Measurements from ENCODE around the gene RAPGEF6. TPM values are rescaled to one million over a fixed set of nuclear protein-coding genes. Genes with fewer than 3 reads are reported as not detected.
"Not testable (repeated sequence)": the region's sequence is repeated elsewhere in the genome, so short reads cannot be mapped to it uniquely, and the experiment has no call there.

The RAPGEF6 gene
- total and polyA plus RNA-seq, 5 experiments from 2014 or later, result 30.7 to 131 (median 39.9) TPM

GRCh38 chr5:131635684-131636572 is 899 bp upstream of the RAPGEF6 start:
- POLR2A ChIA-PET, result interaction anchor here (0.7 to 1.4 kb wide), 14 partner anchors 9 to 1416 kb away, joined by 3 to 8 read pairs (median 4); partner anchors contain the start of genes FNIP1 and HSPA4
- Mint-ChIP-seq H3K4me3 (peak overlapping the region in 9 of 10 donors; percentile 93 to 99 (median 94)), H3K9me3 (no peaks in the 10 kb centered on the region), H3K27me3 (peaks cover 0 to 2% (median 0%) of the 10 kb centered on the region in 5 donors), H3K36me3 (peaks cover 0 to 6% (median 3%) of the 10 kb centered on the region in 3 donors), H3K4me1 (peaks cover 20 to 53% (median 36%) of the 10 kb centered on the region in 4 donors), H3K27ac (peak overlapping the region; percentile 97 to 100 (median 99))
- ATAC-seq (peak; percentile 2 to 12), DNase-seq (no peak)

- ATAC-seq, result peak; percentile 39 to 47
- POLR2A ChIA-PET, result no interaction called here
Observed at GRCh38 chr5:131634666-131634995, 398 bp downstream of the RAPGEF6 start.

GRCh38 chr5:131634238-131634637 is 791 bp downstream of the RAPGEF6 start:
- H3K27me3 Mint-ChIP-seq, result peaks cover 0 to 2% (median 0%) of the 10 kb centered on the region in 5 donors
- POLR2A ChIA-PET, result no interaction called here
- ATAC-seq (no peak), DNase-seq (no peak)
- H3K4me3 Mint-ChIP-seq, result peak overlapping the region in 9 of 10 donors; percentile 93 to 99 (median 94)
- peaks cover 0 to 6% (median 3%) of the 10 kb centered on the region in 3 donors for H3K36me3 Mint-ChIP-seq
- peak overlapping the region; percentile 97 to 100 (median 99) for H3K27ac Mint-ChIP-seq
- peaks cover 9 to 37% (median 20%) of the 10 kb centered on the region in 4 donors for H3K4me1 Mint-ChIP-seq
- H3K9me3 Mint-ChIP-seq, result no peaks in the 10 kb centered on the region

More at GRCh38 chr5:131634666-131634995, 398 bp downstream of the RAPGEF6 start:
- peak overlapping the region; percentile 97 to 100 (median 99) for H3K27ac Mint-ChIP-seq
- DNase-seq, result peak in 8 of 10 donors; percentile 46 to 82 (median 66)
- peaks cover 0 to 2% (median 0%) of the 10 kb centered on the region in 5 donors for H3K27me3 Mint-ChIP-seq
- H3K36me3 Mint-ChIP-seq, result peaks cover 0 to 6% (median 3%) of the 10 kb centered on the region in 3 donors
- H3K4me1 Mint-ChIP-seq, result peaks cover 12 to 41% (median 24%) of the 10 kb centered on the region in 4 donors
- H3K9me3 Mint-ChIP-seq, result no peaks in the 10 kb centered on the region
- H3K4me3 Mint-ChIP-seq, result peak overlapping the region in 9 of 10 donors; percentile 93 to 99 (median 94)

GRCh38 chr5:131633830-131634229 is 1.2 kb downstream of the RAPGEF6 start:
- DNase-seq (no peak), ATAC-seq (no peak)
- POLR2A ChIA-PET, result no interaction called here
- peaks cover 0 to 2% (median 0%) of the 10 kb centered on the region in 5 donors for H3K27me3 Mint-ChIP-seq
- H3K9me3 Mint-ChIP-seq, result no peaks in the 10 kb centered on the region
- H3K4me1 Mint-ChIP-seq, result peaks cover 13 to 33% (median 17%) of the 10 kb centered on the region in 4 donors
- H3K27ac Mint-ChIP-seq, result peak overlapping the region; percentile 97 to 100 (median 99)
- H3K36me3 Mint-ChIP-seq, result peaks cover 0 to 8% (median 5%) of the 10 kb centered on the region in 3 donors
- H3K4me3 Mint-ChIP-seq, result peak overlapping the region in 9 of 10 donors; percentile 93 to 99 (median 94)

GRCh38 chr5:131630963-131631350 is 4.1 kb downstream of the RAPGEF6 start:
- H3K4me1 Mint-ChIP-seq, result peaks cover 10 to 23% (median 18%) of the 10 kb centered on the region in 4 donors
- H3K9me3 Mint-ChIP-seq, result no peaks in the 10 kb centered on the region
- peaks cover 0 to 2% (median 0%) of the 10 kb centered on the region in 5 donors for H3K27me3 Mint-ChIP-seq
- H3K4me3 Mint-ChIP-seq, result no peak overlapping the region
- H3K36me3 Mint-ChIP-seq, result peaks cover 0 to 10% (median 6%) of the 10 kb centered on the region in 3 donors
- POLR2A ChIA-PET, result interaction anchor here (1.2 kb wide), 1 partner anchor 166 kb away, joined by 3 read pairs; the partner anchor contains the start of gene FNIP1
- H3K27ac Mint-ChIP-seq, result no peak overlapping the region
- no peak for DNase-seq
- ATAC-seq, result no peak

- peaks cover 0 to 2% (median 0%) of the 10 kb centered on the region in 5 donors for H3K27me3 Mint-ChIP-seq
- peaks cover 9 to 22% (median 20%) of the 10 kb centered on the region in 4 donors for H3K4me1 Mint-ChIP-seq
- POLR2A ChIA-PET, result interaction anchor here (0.7 to 1.2 kb wide), 2 partner anchors 117 to 167 kb away, joined by 3 to 5 read pairs; partner anchors contain the start of gene FNIP1
- no peaks in the 10 kb centered on the region for H3K9me3 Mint-ChIP-seq
- H3K27ac Mint-ChIP-seq, result peak overlapping the region in 7 of 10 donors; percentile 19 to 74 (median 52)
- no peak for DNase-seq
- peak overlapping the region in 6 of 10 donors; percentile 13 to 69 (median 51) for H3K4me3 Mint-ChIP-seq
- H3K36me3 Mint-ChIP-seq, result peaks cover 0 to 15% (median 9%) of the 10 kb centered on the region in 3 donors
- no peak for ATAC-seq
Observed at GRCh38 chr5:131630208-131630962, 4.6 kb downstream of the RAPGEF6 start.

- Mint-ChIP-seq H3K27ac (peak overlapping the region in 8 of 10 donors; percentile 1 to 84 (median 44)), H3K9me3 (no peaks in the 10 kb centered on the region), H3K36me3 (peaks cover 3 to 20% (median 15%) of the 10 kb centered on the region in 3 donors), H3K4me1 (peaks cover 10 to 29% (median 19%) of the 10 kb centered on the region in 4 donors), H3K27me3 (no peaks in the 10 kb centered on the region), H3K4me3 (peak overlapping the region in 7 of 10 donors; percentile 19 to 76 (median 40))
- POLR2A ChIA-PET, result interaction anchor here (0.9 kb wide), 1 partner anchor 379 kb away, joined by 7 read pairs; no protein-coding TSS in a partner anchor
- DNase-seq (no peak), ATAC-seq (no peak)
Observed at GRCh38 chr5:131628990-131629389, 6.0 kb downstream of the RAPGEF6 start.

- Mint-ChIP-seq H3K27me3 (no peaks in the 10 kb centered on the region), H3K9me3 (no peaks in the 10 kb centered on the region), H3K27ac (peak overlapping the region in 1 of 10 donors; percentile 7), H3K4me3 (peak overlapping the region in 3 of 10 donors; percentile 2 to 47 (median 35)), H3K4me1 (peaks cover 19 to 37% (median 22%) of the 10 kb centered on the region in 4 donors), H3K36me3 (peaks cover 8 to 30% (median 15%) of the 10 kb centered on the region in 3 donors)
- ATAC-seq (no peak), DNase-seq (no peak)
- POLR2A ChIA-PET, result interaction anchor here (1.4 kb wide), 1 partner anchor 13 kb away, joined by 3 read pairs; no protein-coding TSS in a partner anchor
Observed at GRCh38 chr5:131627207-131627865, 7.7 kb downstream of the RAPGEF6 start.

- peaks cover 8 to 44% (median 15%) of the 10 kb centered on the region in 3 donors for H3K36me3 Mint-ChIP-seq
- peak overlapping the region in 1 of 10 donors; percentile 16 for H3K27ac Mint-ChIP-seq
- H3K4me1 Mint-ChIP-seq, result peaks cover 27 to 75% (median 64%) of the 10 kb centered on the region in 4 donors
- no peaks in the 10 kb centered on the region for H3K27me3 Mint-ChIP-seq
- DNase-seq (no peak), ATAC-seq (no peak)
- no peaks in the 10 kb centered on the region for H3K9me3 Mint-ChIP-seq
- H3K4me3 Mint-ChIP-seq, result no peak overlapping the region
- POLR2A ChIA-PET, result no interaction called here
Observed at GRCh38 chr5:131622633-131623032, 12.4 kb downstream of the RAPGEF6 start.

GRCh38 chr5:131621164-131621563 is 13.9 kb downstream of the RAPGEF6 start:
- H3K27ac Mint-ChIP-seq, result peak overlapping the region in 5 of 10 donors; percentile 3 to 85 (median 71)
- H3K4me3 Mint-ChIP-seq, H3K9me3 Mint-ChIP-seq, DNase-seq, POLR2A ChIA-PET, H3K27me3 Mint-ChIP-seq, ATAC-seq: not testable (repeated sequence)
- peaks cover 8 to 51% (median 15%) of the 10 kb centered on the region in 3 donors for H3K36me3 Mint-ChIP-seq
- H3K4me1 Mint-ChIP-seq, result peaks cover 31 to 78% (median 75%) of the 10 kb centered on the region in 4 donors

- Mint-ChIP-seq H3K9me3 (peaks cover 0 to 2% (median 0%) of the 10 kb centered on the region in 9 donors), H3K4me3 (peak overlapping the region in 6 of 10 donors; percentile 16 to 54 (median 39)), H3K27ac (peak overlapping the region in 5 of 10 donors; percentile 4 to 61 (median 53)), H3K36me3 (peaks cover 6 to 40% (median 16%) of the 10 kb centered on the region in 3 donors), H3K27me3 (no peaks in the 10 kb centered on the region), H3K4me1 (peaks cover 29 to 91% (median 81%) of the 10 kb centered on the region in 4 donors)
- no peak for DNase-seq
- peak in 1 of 2 donors; percentile 20 for ATAC-seq
- POLR2A ChIA-PET, result no interaction called here
Observed at GRCh38 chr5:131619102-131619501, 15.9 kb downstream of the RAPGEF6 start.

Data from naive thymus-derived CD8-positive, alpha-beta T cell (primary cell).